A549 (cell line): ENCODE measurements around the gene CKAP5. TPM values are rescaled to one million over a fixed set of nuclear protein-coding genes. Genes with fewer than 3 reads are reported as not detected.

ENCODE experiments used
- ATAC-seq, 2 experiments: fragments of 200-7000 bp in 1 of 2; fragments of >200 bp in 1 of 2; cut with Nextera tagmentation in 1 of 2; cut with Tn5 transposase in 1 of 2; 3 replicates each; pipeline versions ENCODE4 v1.8.0 to v1.9.1; 2018 to 2020; ENCODE audit warnings: mild to moderate bottlenecking in 1 of 2, moderate library complexity in 1 of 2
- CTCF ChIA-PET: fragments of 300-600 bp; sonication (Branson Sonifier 250); formaldehyde crosslinking; extraction: SDS; loops from one replicate; lab custom pipeline; 2021; ENCODE audit warnings: antibody characterized with exemption, inconsistent platforms; lab: Yijun Ruan, JAX
- POLR2A ChIA-PET: fragments of 350-600 bp; formaldehyde crosslinking; extraction: SDS; loops from one replicate; lab custom pipeline; 2021; ENCODE audit warnings: antibody characterized with exemption, inconsistent platforms; lab: Yijun Ruan, JAX
- DNase-seq, 2 experiments: peaks; one replicate each; pipeline versions ENCODE4 v3.0.0 to v3.0.0-alpha.2; 2011 to 2016; ENCODE audit warnings: low read depth in 1 of 2, low spot score in 1 of 2
- FAIRE-seq: peaks from 2 replicates; lab custom pipeline; 2011; peaks lifted over from hg19 to GRCh38; lab: Jason Lieb, UNC
- H3K27ac ChIP-seq, 2 experiments: fragments of >200 bp; sonication (Bioruptor Twin); formaldehyde crosslinking; 3 replicates each; pipeline ENCODE4 v1.5.1; 2016 to 2017
- H3K4me1 ChIP-seq: fragments of >200 bp; sonication (Bioruptor Twin); formaldehyde crosslinking; 3 replicates; pipeline ENCODE4 v1.6.1; 2016
- H3K4me2 ChIP-seq: fragments of >200 bp; sonication (Bioruptor Twin); formaldehyde crosslinking; 3 replicates; pipeline ENCODE4 v1.6.1; 2016
- H3K4me3 ChIP-seq: fragments of >200 bp; sonication (Bioruptor Twin); formaldehyde crosslinking; 3 replicates; pipeline ENCODE4 v1.5.1; 2016
- H3K9me3 ChIP-seq: fragments of >200 bp; sonication (Bioruptor Twin); formaldehyde crosslinking; 3 replicates; pipeline ENCODE4 v1.6.1; 2016
- ATOH8 ChIP-seq: fragments of 250-450 bp; sonication (Bioruptor Pico); IDR thresholded peaks from 2 replicates; pipeline ENCODE4 v1.5.0; 2020; ENCODE audit warnings: low read depth, mild to moderate bottlenecking, moderate library complexity
- CBX2 ChIP-seq: fragments of 200-600 bp; sonication (generic); IDR thresholded peaks from 2 replicates; pipeline ENCODE4 v1.6.1; 2016; ENCODE audit warnings: low read depth, mild to moderate bottlenecking, borderline replicate concordance
- CBX8 ChIP-seq: fragments of 200-600 bp; sonication (generic); IDR thresholded peaks from 2 replicates; pipeline ENCODE4 v1.6.1; 2016
- CEBPB ChIP-seq, 2 experiments: fragments of >200 bp in 1 of 2; sonication (Bioruptor Twin) in 1 of 2; formaldehyde crosslinking in 1 of 2; IDR thresholded peaks; 2 replicates each; pipeline ENCODE4 v1.6.1; 2012 to 2016
- CHD4 ChIP-seq: fragments of 200-600 bp; sonication (generic); IDR thresholded peaks from 2 replicates; pipeline ENCODE4 v1.6.1; 2016; ENCODE audit warnings: antibody characterized with exemption, mild to moderate bottlenecking, borderline replicate concordance
- EHMT2 ChIP-seq: fragments of 200-600 bp; sonication (generic); IDR thresholded peaks from 2 replicates; pipeline ENCODE4 v1.6.1; 2016; ENCODE audit warnings: antibody characterized with exemption, low read depth, mild to moderate bottlenecking, moderate library complexity
- ESRRA ChIP-seq: fragments of 150-350 bp; IDR thresholded peaks from 2 replicates; pipeline ENCODE4 v1.6.1; 2014; ENCODE audit warnings: mild to moderate bottlenecking, low read length, borderline replicate concordance
- FOSL2 ChIP-seq, 2 experiments: fragments of 450-650 bp in 1 of 2; fragments of >200 bp in 1 of 2; sonication (Bioruptor Twin) in 1 of 2; formaldehyde crosslinking; IDR thresholded peaks; 2 replicates each; pipeline versions ENCODE4 v1.5.0 to v1.6.1; 2016 to 2020; ENCODE audit warnings: mild to moderate bottlenecking in 1 of 2, moderate library complexity in 1 of 2
- GATA3 ChIP-seq: IDR thresholded peaks from 2 replicates; pipeline ENCODE4 v1.6.1; 2012; ENCODE audit warnings: borderline replicate concordance
- HOXB5 ChIP-seq: fragments of 250-450 bp; sonication (Bioruptor Pico); IDR thresholded peaks from 2 replicates; pipeline ENCODE4 v1.5.0; 2020; ENCODE audit warnings: mild to moderate bottlenecking, moderate library complexity
- JUN ChIP-seq, 2 experiments: fragments of >200 bp; sonication (Bioruptor Twin); formaldehyde crosslinking; IDR thresholded peaks; 2 replicates in 1 of 2; 3 replicates in 1 of 2; pipeline ENCODE4 v1.6.1; 2016 to 2017
- JUNB ChIP-seq: fragments of >200 bp; sonication (Bioruptor Twin); formaldehyde crosslinking; IDR thresholded peaks from 2 replicates; pipeline ENCODE4 v1.6.1; 2016
- MAX ChIP-seq: IDR thresholded peaks from 2 replicates; pipeline ENCODE4 v1.6.1; 2012
- MAZ ChIP-seq: fragments of 150-350 bp; IDR thresholded peaks from 2 replicates; pipeline ENCODE4 v1.6.1; 2014; ENCODE audit warnings: antibody characterized with exemption, low read depth, low read length, borderline replicate concordance
- NFE2L2 ChIP-seq: fragments of 150-350 bp; conservative IDR thresholded peaks from 2 replicates; pipeline ENCODE4 v1.6.1; 2014; ENCODE audit warnings: low read length
- PBX3 ChIP-seq: IDR thresholded peaks from 2 replicates; pipeline ENCODE4 v1.6.1; 2012
- POLR2A ChIP-seq: IDR thresholded peaks from 2 replicates; pipeline ENCODE4 v1.6.1; 2012; ENCODE audit warnings: mild to moderate bottlenecking, low read length
- POLR2AphosphoS2 ChIP-seq: conservative IDR thresholded peaks from 2 replicates; pipeline ENCODE4 v1.6.1; 2012; ENCODE audit warnings: low read length, improper control_type of control experiment, inconsistent platforms
- RAD21 ChIP-seq, 2 experiments: fragments of >200 bp in 1 of 2; sonication (Bioruptor Twin) in 1 of 2; formaldehyde crosslinking in 1 of 2; IDR thresholded peaks in 1 of 2; conservative IDR thresholded peaks in 1 of 2; 2 replicates in 1 of 2; 3 replicates in 1 of 2; pipeline ENCODE4 v1.6.1; 2012 to 2018; ENCODE audit warnings: inconsistent platforms in 1 of 2
- RARB ChIP-seq: fragments of 250-450 bp; sonication (Bioruptor Pico); IDR thresholded peaks from 2 replicates; pipeline ENCODE4 v1.8.0; 2021; ENCODE audit warnings: mild to moderate bottlenecking, moderate library complexity
- SMC3 ChIP-seq: fragments of >200 bp; sonication (Bioruptor Twin); formaldehyde crosslinking; IDR thresholded peaks from 3 replicates; pipeline ENCODE4 v1.6.1; 2018; ENCODE audit warnings: inconsistent platforms
- SREBF2 ChIP-seq: fragments of 450-650 bp; IDR thresholded peaks from 2 replicates; pipeline ENCODE4 v1.6.1; 2014; ENCODE audit warnings: mild to moderate bottlenecking, moderate library complexity
- TP53 ChIP-seq: fragments of 250-450 bp; sonication (Bioruptor Pico); IDR thresholded peaks from 2 replicates; pipeline ENCODE4 v1.5.0; 2021; ENCODE audit warnings: mild to moderate bottlenecking, moderate library complexity
- ZFP36 ChIP-seq: fragments of 450-650 bp; IDR thresholded peaks from 2 replicates; pipeline ENCODE4 v1.6.1; 2014; ENCODE audit warnings: borderline replicate concordance; ENCODE audit not compliant: partially characterized antibody
- ZNF302 ChIP-seq: fragments of 250-450 bp; sonication (Bioruptor Pico); IDR thresholded peaks from 2 replicates; pipeline ENCODE4 v1.9.0; 2021; ENCODE audit warnings: inconsistent platforms, mild to moderate bottlenecking, moderate library complexity
- WGBS: methylation state at CpG from one replicate; pipeline ENCODE4 v1.1.6; 2017; ENCODE audit errors: missing lambda C conversion rate; 5-methylcytosine and 5-hydroxymethylcytosine counted together
- polyA plus RNA-seq, 4 experiments: library from polyadenylated mRNA; depleted of rRNA in 3 of 4; stranded (reverse); fragments of >200 nt; fragmentation: RNase III in 1 of 4; extraction: RNeasy Plus Mini Kit Qiagen cat#74134 plus additional on column Dnase treatment in 1 of 4; gene quantifications; 2 replicates in 3 of 4; 3 replicates in 1 of 4; pipeline ENCODE4 v1.2.3, GENCODE V29; 2011 to 2017
- TF ChIP-seq, protein P1 (sequence below): fragments of >200 bp; sonication (Bioruptor Twin); formaldehyde crosslinking; IDR thresholded peaks from 2 replicates; pipeline ENCODE4 v1.6.1; 2016
- TF ChIP-seq, protein P2 (sequence below): fragments of 200-600 bp; sonication (generic); IDR thresholded peaks from 2 replicates; pipeline ENCODE4 v1.6.1; 2016; ENCODE audit warnings: antibody characterized with exemption, mild to moderate bottlenecking, moderate library complexity

The CKAP5 gene
- polyA plus RNA-seq, 2 of the 4 experiments (the other 2 are of a cell fraction): 66.3 to 173 TPM

GRCh38 chr11:46855167-46855566 is 9.1 kb upstream of the CKAP5 start:
- DNase-seq (no peak), ATAC-seq (no peak), FAIRE-seq (no peak)
- H3K4me3 ChIP-seq: no peak overlapping the region
- CTCF ChIA-PET: interaction anchor here (0.7 to 1.1 kb wide), 3 partner anchors 9 to 537 kb away, joined by 3 read pairs; partner anchors contain the start of gene CKAP5
- TF ChIP-seq PBX3 (no peak), ZNF302 (CRISPR knock-in tag) (no peak), RAD21 (conservative IDR thresholded peaks at IDR 0.05 in 1 of 2, IDR thresholded peaks at IDR 0.05 in 1 of 2) (no peak), GATA3 (no peak)
- H3K4me1 ChIP-seq: no peaks in the 10 kb centered on the region
- no peak overlapping the region for H3K4me2 ChIP-seq
- WGBS: 80% methylated on average over 3 of the region's 3 CpGs
- no peak overlapping the region for H3K27ac ChIP-seq
- POLR2A ChIA-PET: no interaction called here
- H3K9me3 ChIP-seq: no peaks in the 10 kb centered on the region

GRCh38 chr11:46850829-46851380 is 4.8 kb upstream of the CKAP5 start:
- ATAC-seq (no peak), DNase-seq (no peak)
- Histone ChIP-seq H3K4me2 (no peak overlapping the region), H3K27ac (no peak overlapping the region), H3K4me1 (peaks cover 4% of the 10 kb centered on the region; the same call in 2 of the 3 replicates), H3K9me3 (no peaks in the 10 kb centered on the region)
- WGBS: 66% methylated on average over 10 of the region's 10 CpGs
- CTCF ChIA-PET: no interaction called here
- TF ChIP-seq ATOH8 (CRISPR knock-in tag) (no peak), JUNB (no peak), CBX8 (no peak), NFE2L2 (no peak), CBX2 (no peak), RARB (CRISPR knock-in tag) (no peak), SMC3 (no peak), ZFP36 (no peak), EHMT2 (no peak), POLR2AphosphoS2 (no peak), SREBF2 (no peak), JUN (IDR thresholded peaks at IDR 0.05) (no peak), MAZ (no peak), TP53 (CRISPR knock-in tag) (no peak), CEBPB (IDR thresholded peaks at IDR 0.05) (no peak)
- TF ChIP-seq, all 56 proteins: peak for 0
- FAIRE-seq: no peak
- no peak overlapping the region for H3K4me3 ChIP-seq
- POLR2A ChIA-PET: no interaction called here

GRCh38 chr11:46849631-46850030 is 3.6 kb upstream of the CKAP5 start:
- CTCF ChIA-PET: interaction anchor here (1.4 kb wide), 1 partner anchor 304 kb away, joined by 3 read pairs; no protein-coding TSS in a partner anchor

More at GRCh38 chr11:46849631-46850030, 3.6 kb upstream of the CKAP5 start:
- H3K9me3 ChIP-seq: no peaks in the 10 kb centered on the region
- FAIRE-seq (no peak), ATAC-seq (no peak), DNase-seq (no peak)
- H3K27ac ChIP-seq: no peak overlapping the region
- TF ChIP-seq ZNF302 (CRISPR knock-in tag): no peak
- no peak for TF ChIP-seq POLR2A
- no peak for TF ChIP-seq HOXB5 (CRISPR knock-in tag)
- no peak for TF ChIP-seq FOSL2 (IDR thresholded peaks at IDR 0.05)
- TF ChIP-seq FOSL2 (CRISPR knock-in tag; IDR thresholded peaks at IDR 0.05): no peak
- TF ChIP-seq MAX: no peak
- no peak for TF ChIP-seq ESRRA
- TF ChIP-seq CBX2: no peak
- TF ChIP-seq, protein P1, sequence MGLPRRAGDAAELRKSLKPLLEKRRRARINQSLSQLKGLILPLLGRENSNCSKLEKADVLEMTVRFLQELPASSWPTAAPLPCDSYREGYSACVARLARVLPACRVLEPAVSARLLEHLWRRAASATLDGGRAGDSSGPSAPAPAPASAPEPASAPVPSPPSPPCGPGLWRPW: no peak
- TF ChIP-seq PBX3: no peak
- TF ChIP-seq, protein P2, sequence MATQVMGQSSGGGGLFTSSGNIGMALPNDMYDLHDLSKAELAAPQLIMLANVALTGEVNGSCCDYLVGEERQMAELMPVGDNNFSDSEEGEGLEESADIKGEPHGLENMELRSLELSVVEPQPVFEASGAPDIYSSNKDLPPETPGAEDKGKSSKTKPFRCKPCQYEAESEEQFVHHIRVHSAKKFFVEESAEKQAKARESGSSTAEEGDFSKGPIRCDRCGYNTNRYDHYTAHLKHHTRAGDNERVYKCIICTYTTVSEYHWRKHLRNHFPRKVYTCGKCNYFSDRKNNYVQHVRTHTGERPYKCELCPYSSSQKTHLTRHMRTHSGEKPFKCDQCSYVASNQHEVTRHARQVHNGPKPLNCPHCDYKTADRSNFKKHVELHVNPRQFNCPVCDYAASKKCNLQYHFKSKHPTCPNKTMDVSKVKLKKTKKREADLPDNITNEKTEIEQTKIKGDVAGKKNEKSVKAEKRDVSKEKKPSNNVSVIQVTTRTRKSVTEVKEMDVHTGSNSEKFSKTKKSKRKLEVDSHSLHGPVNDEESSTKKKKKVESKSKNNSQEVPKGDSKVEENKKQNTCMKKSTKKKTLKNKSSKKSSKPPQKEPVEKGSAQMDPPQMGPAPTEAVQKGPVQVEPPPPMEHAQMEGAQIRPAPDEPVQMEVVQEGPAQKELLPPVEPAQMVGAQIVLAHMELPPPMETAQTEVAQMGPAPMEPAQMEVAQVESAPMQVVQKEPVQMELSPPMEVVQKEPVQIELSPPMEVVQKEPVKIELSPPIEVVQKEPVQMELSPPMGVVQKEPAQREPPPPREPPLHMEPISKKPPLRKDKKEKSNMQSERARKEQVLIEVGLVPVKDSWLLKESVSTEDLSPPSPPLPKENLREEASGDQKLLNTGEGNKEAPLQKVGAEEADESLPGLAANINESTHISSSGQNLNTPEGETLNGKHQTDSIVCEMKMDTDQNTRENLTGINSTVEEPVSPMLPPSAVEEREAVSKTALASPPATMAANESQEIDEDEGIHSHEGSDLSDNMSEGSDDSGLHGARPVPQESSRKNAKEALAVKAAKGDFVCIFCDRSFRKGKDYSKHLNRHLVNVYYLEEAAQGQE: no peak
- TF ChIP-seq CHD4: no peak
- no peak overlapping the region for H3K4me3 ChIP-seq
- 90% methylated on average over 1 of the region's 1 CpG for WGBS
- H3K4me1 ChIP-seq: peaks cover 7% of the 10 kb centered on the region; the same call in 2 of the 3 replicates
- no peak overlapping the region for H3K4me2 ChIP-seq
- POLR2A ChIA-PET: no interaction called here
